ENCODE measurements around the gene BDNF. TPM values are rescaled to one million over a fixed set of nuclear protein-coding genes. Genes with fewer than 3 reads are reported as not detected.
"Not testable (repeated sequence)": the region's sequence is repeated elsewhere in the genome, so short reads cannot be mapped to it uniquely, and the experiment has no call there.

BDNF gene
- under 1 TPM; 0.23 to 0.52 (median 0.36) TPM for polyA plus RNA-seq (ENCODE audit: insufficient read depth in 1 of 5, insufficient read length in 5 of 5, low replicate concordance in 1 of 5)
- long read RNA-seq, donor 1, full-length matches to known transcripts, result 1 of 1 reads
- long read RNA-seq, donor 1, partial matches to known transcripts, result 0 of 1 reads
- long read RNA-seq, donor 1, other reads (novel, unspliced or antisense), result 0 of 1 reads
- long read RNA-seq, donor 2, result 0 reads
- long read RNA-seq, donor 3, full-length matches to known transcripts, result 1 of 1 reads
- long read RNA-seq, donor 3, partial matches to known transcripts, result 0 of 1 reads
- long read RNA-seq, donor 3, other reads (novel, unspliced or antisense), result 0 of 1 reads
- long read RNA-seq, donor 4, result 0 reads
- long read RNA-seq, donor 5, full-length matches to known transcripts, result 1 of 8 reads
- long read RNA-seq, donor 5, partial matches to known transcripts, result 7 of 8 reads
- long read RNA-seq, donor 5, other reads (novel, unspliced or antisense), result 0 of 8 reads
- long read RNA-seq, donor 6, full-length matches to known transcripts, result 2 of 2 reads
- long read RNA-seq, donor 6, partial matches to known transcripts, result 0 of 2 reads
- long read RNA-seq, donor 6, other reads (novel, unspliced or antisense), result 0 of 2 reads
- long read RNA-seq, donor 7, full-length matches to known transcripts, result 1 of 1 reads
- long read RNA-seq, donor 7, partial matches to known transcripts, result 0 of 1 reads
- long read RNA-seq, donor 7, other reads (novel, unspliced or antisense), result 0 of 1 reads
- long read RNA-seq, donor 8, result 0 reads

DNA sequence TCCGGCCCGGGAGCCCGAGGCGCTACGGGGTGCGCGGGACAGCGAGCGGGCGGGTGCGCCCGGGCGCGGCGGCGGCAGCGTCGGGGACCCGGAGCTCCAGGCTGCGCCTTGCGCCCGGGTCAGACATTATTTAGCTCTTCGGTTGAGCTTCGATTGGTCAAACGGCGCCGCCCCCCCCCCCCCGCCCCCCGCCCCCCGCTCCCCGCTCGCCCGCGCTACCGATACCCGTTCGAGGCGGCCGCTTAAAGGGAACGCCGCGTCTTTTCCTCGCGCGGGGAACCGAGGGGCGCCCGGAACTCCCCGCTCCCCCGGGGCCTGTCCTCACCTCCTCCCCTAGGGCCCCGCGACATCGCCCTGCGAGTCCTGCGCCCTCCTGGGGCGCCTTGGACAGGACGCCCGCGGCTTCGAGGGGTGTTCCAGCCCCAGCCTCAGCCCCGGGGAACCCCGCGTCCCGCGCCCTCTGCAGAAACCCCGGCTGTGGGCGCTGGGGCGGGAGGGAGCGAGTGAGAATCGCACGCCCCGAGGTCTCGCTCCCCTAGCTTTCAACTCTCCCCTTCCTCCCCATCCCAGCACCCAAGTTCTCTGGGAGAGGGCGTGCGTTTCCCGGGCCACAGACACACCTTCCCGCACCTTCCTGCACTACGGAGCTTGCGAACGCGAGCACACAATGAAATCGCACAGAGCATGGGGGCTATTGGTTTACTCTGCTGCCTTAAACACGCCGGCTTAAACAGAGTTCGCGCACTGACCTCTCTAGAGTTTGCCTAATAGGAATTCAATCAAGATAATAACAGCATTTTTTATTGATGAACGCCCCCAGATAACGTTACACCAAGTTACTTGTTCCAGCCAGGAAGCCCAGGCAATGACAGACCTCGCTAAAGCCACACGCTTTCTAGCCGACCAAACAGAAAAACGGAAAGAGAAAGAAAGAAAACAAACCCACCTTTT lies at the start of gene BDNF:
Gene BDNF, minus strand, starts transcription at position 105 of the 951 bp plus-strand sequence. CDS start 41,891 bp downstream, outside the sequence.
- no peak for DNase-seq

DNA sequence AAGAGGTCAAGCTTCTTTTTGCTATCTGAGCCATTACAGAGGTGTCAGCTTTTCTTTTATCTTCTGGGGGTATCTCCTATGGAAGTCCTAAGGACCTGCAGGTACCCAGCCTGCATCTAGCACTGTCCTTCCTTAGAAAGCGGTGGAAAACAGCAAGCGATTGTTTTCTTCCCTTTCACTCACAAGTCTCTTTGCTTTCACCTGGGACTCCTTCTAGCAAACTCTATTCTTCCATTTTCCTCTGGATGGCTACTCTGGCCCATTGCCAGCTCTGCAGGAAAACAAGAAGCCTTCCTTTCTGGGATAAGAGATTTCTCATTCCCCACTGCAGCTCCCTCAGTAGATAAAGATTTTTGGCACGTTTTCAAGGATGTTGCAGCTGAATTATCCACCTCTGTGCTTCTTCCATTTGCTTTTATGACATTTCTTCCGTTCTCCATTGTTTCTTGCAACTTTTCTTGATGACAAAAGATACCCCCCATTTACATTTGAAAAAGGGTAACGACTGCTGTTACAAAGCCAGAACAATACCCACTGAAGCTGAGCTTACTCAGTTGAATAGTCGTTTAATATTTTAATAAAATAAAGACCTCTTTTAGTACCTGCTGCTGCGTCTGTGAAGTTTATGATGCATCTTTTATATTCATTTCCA lies 40.2 kb upstream of the BDNF start:
- DNase-seq, result no peak

DNA sequence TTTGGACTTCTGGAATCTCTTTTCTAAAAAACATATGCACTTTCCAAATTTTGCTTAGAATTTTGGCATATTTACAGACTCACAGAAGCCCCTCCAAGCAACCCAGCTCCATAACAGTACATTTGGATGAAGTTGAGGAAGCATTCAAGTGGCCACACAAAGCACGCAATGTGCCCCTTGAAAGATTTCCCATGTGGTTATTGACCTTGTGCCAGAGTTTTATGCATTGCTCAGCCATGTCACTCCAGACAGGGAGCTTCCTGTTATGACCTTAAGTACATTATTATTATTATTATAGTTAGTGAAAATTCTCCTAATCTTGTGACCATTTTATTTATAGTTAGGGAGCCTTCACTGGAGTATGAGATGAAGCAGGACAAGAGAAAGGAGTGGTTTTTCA lies 35.0 kb upstream of the BDNF start:
- DNase-seq, result no peak

DNA sequence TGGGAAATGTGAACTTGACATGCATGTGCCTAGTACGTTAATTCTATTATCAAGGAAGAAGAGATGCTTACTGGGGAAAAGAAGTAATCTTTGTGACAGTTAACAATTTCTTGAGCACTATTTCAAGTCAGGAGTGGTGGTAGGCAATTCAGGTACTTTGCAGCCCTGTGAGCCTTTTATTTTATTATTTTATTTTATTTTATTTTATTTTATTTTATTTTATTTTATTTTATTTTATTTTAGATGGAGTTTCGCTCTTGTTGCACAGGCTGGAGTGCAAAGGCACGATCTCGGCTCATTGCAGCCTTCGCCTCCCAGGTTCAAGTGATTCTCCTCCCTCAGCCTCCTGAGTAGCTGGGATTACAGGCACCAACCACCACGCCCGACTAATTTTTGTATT lies 31.5 kb upstream of the BDNF start:
- DNase-seq, result not testable (repeated sequence)

DNA sequence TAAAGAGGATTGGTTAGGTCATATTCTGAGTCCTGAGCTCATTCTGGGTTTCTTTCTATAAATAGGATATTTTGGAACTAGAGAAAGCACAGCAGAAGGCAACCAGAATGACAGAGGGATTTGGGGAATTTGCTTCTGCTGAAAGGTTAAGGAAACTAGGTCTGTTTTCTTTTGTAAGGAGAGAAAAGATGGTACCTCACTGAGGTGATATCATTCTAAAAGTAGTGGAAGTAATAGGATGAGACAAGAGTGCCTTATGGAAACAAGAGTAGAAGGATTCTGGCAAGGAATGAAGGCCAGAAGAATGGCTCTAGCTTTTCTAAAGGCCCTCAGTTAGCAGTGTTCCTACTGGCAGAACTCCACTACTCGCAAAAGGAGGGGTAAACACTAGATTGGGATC lies 26.7 kb upstream of the BDNF start:
- no peak for DNase-seq

DNA sequence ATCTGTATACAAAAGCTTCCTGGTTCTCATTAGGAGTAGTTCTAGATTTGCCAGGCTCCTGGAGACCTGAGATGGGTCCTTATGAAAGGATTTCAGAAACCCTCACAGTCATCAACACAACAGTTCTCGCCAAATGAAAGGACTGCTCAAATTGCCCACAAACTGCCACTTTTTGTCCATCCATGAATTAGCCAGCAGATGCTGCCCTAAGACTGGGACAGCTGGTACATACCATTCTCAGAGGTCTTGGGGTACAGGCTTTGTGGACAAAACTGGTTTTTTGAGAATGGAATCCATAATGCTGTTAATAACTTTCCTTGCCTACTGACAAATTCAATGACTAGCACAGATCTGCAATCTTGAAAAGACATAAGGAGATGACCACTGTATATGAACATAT lies 23.4 kb upstream of the BDNF start:
- DNase-seq, result no peak

DNA sequence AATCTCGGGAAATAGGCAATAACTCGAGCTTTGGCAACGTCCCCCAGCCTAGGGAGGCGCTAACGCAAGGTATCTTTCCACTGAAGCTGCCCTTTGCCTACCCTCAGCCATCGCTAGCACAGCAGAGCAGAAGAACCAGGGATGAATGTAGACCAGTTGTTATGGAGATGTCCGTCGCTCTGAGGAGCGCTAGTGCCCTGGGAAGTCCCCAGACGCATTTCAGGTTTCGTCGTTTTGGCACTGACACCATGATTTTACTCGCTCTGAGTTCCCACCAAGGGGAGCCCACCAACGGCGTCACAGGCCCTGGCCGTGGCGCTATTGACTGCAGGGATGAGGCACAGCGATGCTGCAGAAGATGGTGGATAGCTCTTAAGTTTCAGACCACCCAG lies 22.7 kb upstream of the BDNF start:
- no peak for DNase-seq

DNA sequence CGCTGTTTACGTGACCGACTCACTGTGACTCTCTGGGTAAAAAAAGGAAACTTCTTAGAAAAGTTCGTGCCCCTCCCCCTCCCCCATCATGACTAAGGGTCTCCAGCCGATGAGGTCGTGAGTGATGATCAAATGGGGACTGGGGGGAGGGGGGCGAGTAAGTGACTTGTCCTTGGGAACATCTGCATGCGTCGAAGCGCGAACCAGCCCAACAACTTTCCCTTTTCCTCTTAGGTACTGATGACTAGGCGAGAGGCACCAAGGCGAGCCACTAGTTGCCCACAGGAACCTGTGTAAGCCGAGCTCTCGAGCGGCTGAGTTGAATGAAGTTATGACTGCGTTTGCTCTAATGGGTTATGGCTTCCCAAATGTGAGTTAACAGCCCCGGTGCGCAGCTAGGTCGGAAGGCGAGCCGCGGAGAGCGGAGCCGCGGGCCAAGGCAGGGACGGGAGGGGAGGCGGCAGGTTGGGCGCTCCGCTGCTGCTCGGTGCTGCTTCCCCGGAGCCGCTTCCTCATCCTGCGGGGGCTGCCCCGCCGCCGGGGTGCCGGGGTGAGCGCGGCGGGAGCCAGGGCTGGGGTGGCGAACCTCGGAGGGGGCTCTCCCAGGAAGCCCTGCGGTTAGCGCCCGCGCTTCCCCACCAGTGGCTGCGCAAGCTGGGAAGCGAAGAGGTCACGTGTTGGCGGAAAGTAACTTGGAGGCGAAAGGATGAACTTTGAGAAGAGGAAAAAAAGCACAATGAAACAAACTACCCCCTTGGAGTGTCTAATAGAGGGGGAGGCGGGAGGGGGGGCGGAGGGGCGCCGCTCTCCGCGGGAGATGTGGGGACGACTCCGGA lies 22.1 kb upstream of the BDNF start:
- DNase-seq, result no peak

DNA sequence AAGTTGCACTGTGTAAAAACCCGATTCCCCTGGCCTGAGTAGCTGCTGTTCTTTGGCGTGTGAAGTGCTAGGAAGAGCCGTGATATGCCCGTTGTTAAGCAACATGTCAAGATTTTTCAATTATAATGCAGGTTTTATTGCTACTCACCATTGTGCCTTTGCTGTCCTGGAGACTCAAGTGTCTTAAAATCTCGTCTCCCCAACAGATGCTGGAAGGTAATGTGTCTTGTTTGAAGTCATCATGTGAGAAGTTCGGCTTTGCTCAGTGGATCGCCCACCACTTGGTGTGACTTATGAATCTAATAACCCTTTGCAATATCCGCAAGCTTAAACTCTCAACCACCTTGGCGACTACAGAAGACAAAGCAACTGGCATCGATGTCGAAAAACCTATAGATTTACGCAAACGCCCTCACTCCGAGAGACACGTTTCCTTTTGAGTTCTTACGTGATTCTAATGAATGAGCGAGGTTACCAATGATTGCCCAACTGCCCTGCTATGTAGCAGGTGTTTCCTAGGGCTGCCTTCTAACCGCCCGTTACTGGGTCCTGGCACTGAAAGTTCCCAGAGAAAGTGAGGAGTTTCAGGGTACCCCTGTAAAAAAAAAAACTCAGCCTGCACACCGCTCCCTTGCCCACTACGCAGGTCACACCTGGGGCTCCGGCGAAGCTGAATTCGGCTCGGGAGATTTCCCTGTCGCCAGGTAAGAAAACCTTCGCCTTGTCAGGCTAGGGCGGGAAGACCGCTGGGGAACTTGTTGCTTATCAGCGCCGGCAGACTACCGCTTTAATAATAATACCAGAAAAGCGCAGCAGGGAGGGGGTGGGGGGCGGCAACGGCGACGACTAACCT lies 21.2 kb upstream of the BDNF start:
- DNase-seq, result no peak

DNA sequence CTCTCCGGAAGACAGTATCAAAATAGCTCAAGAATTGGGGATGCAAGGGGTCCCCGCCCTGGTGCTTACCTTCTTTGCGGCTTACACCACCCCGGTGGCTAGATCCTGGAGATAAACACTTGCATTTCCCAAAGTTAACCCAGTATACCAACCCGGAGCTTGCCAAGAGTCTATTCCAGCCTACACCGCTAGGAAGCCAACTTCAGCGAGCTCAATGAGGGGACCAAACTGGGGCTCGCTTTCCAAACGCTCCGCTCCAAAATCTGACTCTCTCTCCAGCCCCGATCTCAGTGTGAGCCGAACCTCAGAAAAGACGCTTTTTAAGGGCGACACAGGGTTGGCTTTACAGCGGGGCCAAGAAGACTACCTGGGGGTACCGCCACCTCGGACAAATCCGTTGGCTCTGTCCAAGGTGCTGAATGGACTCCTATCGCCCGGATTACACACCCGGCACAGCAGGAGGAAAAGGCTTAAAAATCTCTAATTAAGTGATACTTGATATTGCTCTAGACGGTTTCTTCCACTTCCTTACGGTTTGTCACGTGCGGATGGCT lies 20.1 kb upstream of the BDNF start:
- peak in 1 of 2 donors; percentile 49 for DNase-seq

DNA sequence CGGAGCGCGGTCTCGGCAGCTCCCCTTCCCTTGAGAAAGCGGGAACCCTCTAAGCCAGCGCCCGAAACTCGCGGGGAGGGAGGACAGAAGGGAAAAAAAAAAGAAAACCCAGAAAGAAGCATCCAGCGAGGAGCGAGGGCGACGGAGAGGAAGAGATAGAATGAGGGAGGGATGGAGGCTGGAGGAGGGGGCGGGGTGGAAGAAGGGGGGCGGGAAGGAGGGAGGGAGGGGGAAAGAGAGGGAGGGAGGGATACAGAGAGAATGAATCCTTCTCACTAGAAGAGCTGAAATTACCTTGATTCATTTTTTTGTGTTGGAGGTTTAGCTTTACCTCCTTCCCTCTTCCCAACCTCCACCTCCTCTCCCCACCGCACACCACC lies 19.3 kb upstream of the BDNF start:
- DNase-seq, result no peak

DNA sequence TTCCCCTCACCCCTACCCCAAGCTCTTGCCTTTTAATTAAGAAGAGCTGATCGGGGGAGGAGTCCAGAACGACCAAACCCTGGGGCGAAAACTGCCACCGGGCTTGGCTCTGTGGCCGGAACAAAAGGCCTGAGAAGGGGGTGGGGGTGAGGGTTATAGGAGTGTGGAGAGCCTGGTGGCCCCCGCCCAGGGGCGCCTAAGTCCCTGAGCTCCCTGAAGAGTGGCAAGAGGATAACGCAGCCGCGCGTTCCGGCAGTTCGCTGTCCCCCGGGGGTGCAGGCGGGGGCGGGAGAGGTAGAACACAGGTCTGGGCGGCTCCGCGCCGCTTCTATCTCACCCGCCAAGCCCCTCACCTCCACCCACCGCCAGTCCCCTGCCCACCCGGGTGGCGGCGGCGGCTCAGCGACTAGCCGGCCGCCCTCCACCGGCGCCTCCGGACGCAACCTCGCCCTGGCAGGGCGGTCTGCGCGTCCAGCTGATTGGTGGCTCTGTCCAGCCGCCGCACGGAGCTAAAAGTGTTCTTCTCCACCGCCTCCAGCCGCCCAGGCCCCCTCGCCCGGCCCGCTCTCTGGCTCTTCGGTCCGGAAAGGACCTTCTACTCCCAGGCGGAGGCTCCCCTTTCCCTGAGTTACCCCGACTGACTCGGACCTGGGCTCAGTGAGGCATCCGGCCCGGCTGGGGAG lies 18.7 kb upstream of the BDNF start:
- DNase-seq, result no peak

DNA sequence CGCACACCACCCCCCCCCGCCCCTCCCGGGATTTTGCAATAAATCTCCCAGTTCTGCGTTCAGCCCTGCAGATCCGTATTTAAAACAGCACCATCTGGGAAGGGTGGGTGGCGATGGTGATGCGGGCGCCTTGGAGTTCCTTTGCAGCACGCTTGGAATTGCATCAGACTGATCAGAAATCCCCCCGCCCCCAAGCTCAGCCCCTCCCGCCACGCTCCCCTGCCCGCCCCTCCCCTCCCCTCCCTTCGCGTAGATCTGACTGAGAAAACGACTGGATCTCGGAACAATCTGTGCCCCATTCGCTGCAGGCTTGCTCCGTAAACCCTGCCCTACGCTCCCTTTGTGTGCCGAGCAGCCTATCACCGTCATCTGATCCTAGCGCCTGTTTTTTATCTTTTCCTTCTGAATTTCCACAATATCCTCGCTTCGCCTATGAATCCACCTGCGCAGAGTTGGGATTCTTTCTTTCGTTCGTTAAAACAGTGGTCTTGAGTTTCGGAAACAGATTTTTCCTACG lies 18.1 kb upstream of the BDNF start:
- DNase-seq, result no peak

DNA sequence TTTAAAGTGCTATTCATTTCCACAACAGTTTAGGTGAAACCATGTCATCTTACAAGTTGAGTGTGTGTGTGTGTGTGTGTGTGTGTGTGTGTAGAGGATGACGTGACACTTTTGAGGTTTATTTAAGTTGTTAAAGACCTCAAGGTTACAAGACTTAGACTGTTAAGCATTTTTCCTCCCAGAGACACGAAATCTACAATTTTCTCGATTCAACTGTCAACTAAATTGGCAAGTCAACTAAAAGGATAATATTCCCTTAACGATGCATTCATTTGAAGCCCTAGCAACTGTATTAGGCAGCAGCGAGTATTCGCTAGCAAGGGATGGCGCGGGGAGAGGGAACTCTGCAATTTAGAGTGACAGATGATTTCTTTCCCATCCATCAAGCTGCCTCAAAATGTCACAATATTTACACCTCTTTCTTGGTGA lies 17.6 kb upstream of the BDNF start:
- no peak for DNase-seq

DNA sequence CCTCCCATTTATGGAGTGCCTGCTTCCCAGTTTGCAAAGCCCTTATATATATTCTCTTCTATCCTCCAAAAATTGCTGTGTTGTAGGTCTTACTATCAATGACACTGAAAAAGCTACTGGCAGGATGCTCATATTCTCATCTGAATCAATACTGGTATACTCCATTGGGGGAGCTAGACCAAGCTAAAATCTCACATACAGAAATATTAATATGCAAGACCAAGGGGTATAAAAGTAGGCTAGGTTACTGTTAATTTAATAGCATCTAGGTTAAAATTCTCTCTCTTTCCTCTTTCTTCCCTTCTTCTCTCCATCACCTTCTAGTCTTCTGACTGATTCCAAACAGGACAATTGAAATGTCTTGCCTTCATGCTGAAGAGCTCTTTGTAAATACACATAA lies 17.1 kb upstream of the BDNF start:
- DNase-seq, result no peak

DNA sequence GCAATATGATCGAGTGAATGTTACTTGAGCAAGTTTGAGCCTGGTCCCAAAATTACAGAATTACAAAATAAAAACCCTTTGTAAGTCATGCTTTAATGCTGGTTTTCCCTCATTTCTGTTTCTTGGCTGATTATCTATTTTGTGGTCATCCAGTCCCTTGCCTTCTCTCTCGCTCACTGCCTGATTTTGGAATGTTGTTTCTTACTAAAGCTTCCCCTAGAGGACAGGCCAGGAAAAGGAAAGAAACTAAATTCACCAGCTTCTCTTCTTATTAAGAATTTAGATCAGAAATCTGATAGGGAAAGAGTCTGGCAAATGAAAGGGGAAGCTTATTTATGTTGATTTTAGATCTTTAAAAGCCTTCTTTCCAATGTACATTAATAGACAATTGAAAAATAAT lies 16.6 kb upstream of the BDNF start:
- DNase-seq, result no peak

DNA sequence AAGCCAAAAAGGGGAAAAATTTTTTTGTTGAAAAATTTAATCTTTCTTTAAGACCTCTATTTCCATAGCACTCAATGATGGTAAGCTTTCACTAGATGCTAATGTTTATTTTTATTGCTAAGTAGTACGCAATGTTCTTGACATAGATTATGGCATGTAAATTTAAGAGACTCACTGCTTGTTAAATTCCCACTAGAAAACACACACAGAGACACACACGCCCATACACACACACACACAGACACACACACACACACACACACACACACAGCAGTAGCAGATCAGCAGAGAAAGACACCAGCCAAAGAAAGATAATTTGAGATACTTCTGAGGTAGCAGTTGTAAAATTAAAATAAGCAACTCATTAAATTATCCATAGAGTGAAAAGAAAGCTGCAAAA lies 16.0 kb upstream of the BDNF start:
- DNase-seq, result no peak

DNA sequence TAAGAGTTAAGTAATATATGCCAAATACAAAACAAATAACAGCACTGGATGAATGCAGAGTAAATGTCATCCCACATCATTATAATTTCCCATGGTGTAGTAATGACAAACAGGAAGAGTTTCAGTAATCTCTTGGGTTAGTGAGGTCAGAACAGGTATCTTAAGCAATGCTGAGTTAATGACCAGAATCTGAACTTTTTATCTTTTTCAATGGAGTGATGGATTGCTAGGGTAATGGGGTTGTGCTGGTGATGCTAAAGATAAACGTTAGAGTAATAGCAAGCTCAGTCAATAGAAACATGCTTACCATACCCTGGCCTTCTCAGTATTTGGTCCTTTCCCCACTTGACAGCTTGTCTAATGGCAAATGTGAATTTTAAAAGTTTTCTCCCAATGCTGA lies 11.5 kb upstream of the BDNF start:
- no peak for DNase-seq
